Measurements from ENCODE around the gene C1S. TPM values are rescaled to one million over a fixed set of nuclear protein-coding genes. Genes with fewer than 3 reads are reported as not detected.
"Not testable (repeated sequence)": the region's sequence is repeated elsewhere in the genome, so short reads cannot be mapped to it uniquely, and the experiment has no call there.

The C1S gene
- total RNA-seq, 2 experiments from 2014 or later: 0.65 to 1.0 TPM

- ChIA-PET CTCF (no interaction called here), POLR2A (no interaction called here)
Observed at GRCh38 chr12:7039403-7039802, 21.1 kb upstream of the C1S start.

GRCh38 chr12:7042842-7043241, 17.7 kb upstream of the C1S start:
- ChIA-PET CTCF (interaction anchor here (1.5 kb wide), 1 partner anchor 96 kb away, joined by 5 read pairs; no protein-coding TSS in a partner anchor), POLR2A (no interaction called here)

GRCh38 chr12:7045913-7046312, 14.6 kb upstream of the C1S start:
- POLR2A ChIA-PET: no interaction called here
- CTCF ChIA-PET: no interaction called here

GRCh38 chr12:7046383-7047105, 14.0 kb upstream of the C1S start:
- ChIA-PET POLR2A (no interaction called here), CTCF (interaction anchor here (1.3 kb wide), 1 partner anchor 28 kb away, joined by 4 read pairs; the partner anchor contains the start of gene LPCAT3)

- ChIA-PET POLR2A (no interaction called here), CTCF (interaction anchor here (1.3 kb wide), 1 partner anchor 29 kb away, joined by 4 read pairs; the partner anchor contains the start of gene LPCAT3)
Observed at GRCh38 chr12:7047306-7047705, 13.2 kb upstream of the C1S start.

GRCh38 chr12:7049445-7049951, 11.0 kb upstream of the C1S start:
- CTCF ChIA-PET, POLR2A ChIA-PET: not testable (repeated sequence)

- CTCF ChIA-PET, POLR2A ChIA-PET: not testable (repeated sequence)
Observed at GRCh38 chr12:7049973-7050372, 10.5 kb upstream of the C1S start.

GRCh38 chr12:7054925-7055324, 5.6 kb upstream of the C1S start:
- ChIA-PET POLR2A (no interaction called here), CTCF (no interaction called here)

GRCh38 chr12:7055736-7056135, 4.8 kb upstream of the C1S start:
- POLR2A ChIA-PET, CTCF ChIA-PET: not testable (repeated sequence)

GRCh38 chr12:7058163-7058845, 2.2 kb upstream of the C1S start:
- CTCF ChIA-PET: no interaction called here
- POLR2A ChIA-PET: no interaction called here

GRCh38 chr12:7058850-7059395, 1.6 kb upstream of the C1S start:
- ChIA-PET POLR2A (interaction anchor here (0.7 kb wide), 1 partner anchor 651 kb away, joined by 3 read pairs; no protein-coding TSS in a partner anchor), CTCF (no interaction called here)

GRCh38 chr12:7059780-7060179, 738 bp upstream of the C1S start:
- ChIA-PET POLR2A (no interaction called here), CTCF (interaction anchor here (1.1 kb wide), 1 partner anchor 102 kb away, joined by 3 read pairs; no protein-coding TSS in a partner anchor)

- ChIA-PET POLR2A (no interaction called here), CTCF (interaction anchor here (1.1 kb wide), 1 partner anchor 101 kb away, joined by 3 read pairs; no protein-coding TSS in a partner anchor)
Observed at GRCh38 chr12:7061138-7061537, 620 bp downstream of the C1S start.

GRCh38 chr12:7061596-7061995, 1.1 kb downstream of the C1S start:
- ChIA-PET CTCF (no interaction called here), POLR2A (no interaction called here)

- CTCF ChIA-PET: no interaction called here
- POLR2A ChIA-PET: no interaction called here
Observed at GRCh38 chr12:7064516-7064915, 4.0 kb downstream of the C1S start.

GRCh38 chr12:7065073-7065623, 4.6 kb downstream of the C1S start:
- ChIA-PET POLR2A (no interaction called here), CTCF (no interaction called here)

GRCh38 chr12:7066596-7066995, 6.1 kb downstream of the C1S start:
- ChIA-PET POLR2A (no interaction called here), CTCF (no interaction called here)

- ChIA-PET CTCF (no interaction called here), POLR2A (no interaction called here)
Observed at GRCh38 chr12:7067096-7067495, 6.6 kb downstream of the C1S start.

- ChIA-PET POLR2A (no interaction called here), CTCF (interaction anchor here (0.7 to 1.1 kb wide), 2 partner anchors 26 to 50 kb away, joined by 3 to 6 read pairs; partner anchors contain the start of gene LPCAT3)
Observed at GRCh38 chr12:7068240-7068993, 7.9 kb downstream of the C1S start.

GRCh38 chr12:7068994-7069346, 8.5 kb downstream of the C1S start:
- ChIA-PET CTCF (interaction anchor here (0.7 to 1.1 kb wide), 2 partner anchors 25 to 51 kb away, joined by 3 to 6 read pairs; partner anchors contain the start of gene LPCAT3), POLR2A (no interaction called here)

Data from activated CD8-positive, alpha-beta memory T cell treated with anti-CD3 and anti-CD28 coated beads for 36 hours (primary cell).